Embryonic facial prominence (tissue), 1 donor: Measurements from ENCODE around the gene HNRNPC.
"Not testable (repeated sequence)": the region's sequence is repeated elsewhere in the genome, so short reads cannot be mapped to it uniquely, and the experiment has no call there.

ENCODE experiments used
- DNase-seq: peaks from one replicate; pipeline ENCODE4 v3.0.0-alpha.2; 2016; ENCODE audit errors: extremely low spot score

The HNRNPC gene

DNA sequence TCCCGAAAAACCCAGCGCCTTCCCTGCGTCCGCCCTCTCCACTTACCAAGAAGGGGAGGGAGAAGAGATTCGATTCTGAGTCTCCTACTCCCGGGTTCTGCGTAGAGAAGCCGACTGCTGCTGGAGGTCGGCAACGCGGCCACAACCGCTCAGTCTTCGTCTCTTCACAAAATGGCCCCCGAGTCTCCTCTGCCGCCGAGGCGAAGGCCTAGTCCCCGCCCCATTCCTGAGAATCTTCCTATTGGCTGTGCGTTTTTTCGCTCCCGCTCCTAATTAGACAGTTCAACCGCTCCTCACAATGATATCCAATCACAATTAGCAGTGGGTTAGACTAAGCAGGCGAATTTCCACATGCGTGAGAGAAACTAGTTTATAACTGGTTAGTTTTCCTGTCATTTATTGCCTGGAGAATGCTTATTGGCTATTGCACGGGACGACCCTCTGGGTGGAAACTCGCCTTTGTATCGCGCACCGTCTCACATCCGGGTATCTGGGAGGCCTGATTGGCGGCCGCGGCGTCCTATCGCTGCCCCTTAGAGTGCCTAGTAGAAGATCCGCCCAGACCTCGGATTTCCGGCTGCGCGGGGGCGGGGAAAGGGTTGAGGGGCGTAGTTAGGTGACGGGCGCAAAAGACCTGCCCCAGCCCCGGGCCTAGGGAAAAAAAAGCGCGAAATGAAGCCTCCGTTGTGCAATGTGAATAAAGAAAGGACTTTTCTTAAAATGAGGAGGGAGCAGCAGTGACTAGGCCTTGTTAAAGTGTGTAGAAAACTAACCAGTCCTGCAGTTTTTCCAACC, at the start of gene HNRNPC:
Gene HNRNPC, minus strand, starts transcription at position 191 of the 795 bp plus-strand sequence. CDS start 35,249 bp downstream, outside the sequence.
- peak; percentile 100 for DNase-seq

DNA sequence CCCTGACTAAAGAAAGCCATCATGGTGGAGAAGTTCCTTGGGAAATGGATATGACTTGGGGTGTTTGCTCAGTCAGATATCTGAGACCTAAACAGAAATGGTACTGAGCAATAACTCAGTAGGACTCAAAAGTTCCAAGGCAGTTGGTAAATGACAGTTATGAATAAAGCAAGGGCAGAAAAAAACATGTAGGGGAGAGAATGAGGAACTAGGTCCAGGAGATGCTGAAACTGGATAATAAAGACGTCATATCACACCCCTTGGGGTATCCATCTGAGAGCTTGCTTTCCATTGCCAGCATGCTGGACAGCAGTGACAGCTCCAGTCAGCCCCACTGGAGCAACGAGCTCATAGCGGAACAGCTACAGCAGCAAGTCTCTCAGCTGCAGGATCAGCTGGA, 48.2 kb upstream of the HNRNPC start:
- DNase-seq = no peak

DNA sequence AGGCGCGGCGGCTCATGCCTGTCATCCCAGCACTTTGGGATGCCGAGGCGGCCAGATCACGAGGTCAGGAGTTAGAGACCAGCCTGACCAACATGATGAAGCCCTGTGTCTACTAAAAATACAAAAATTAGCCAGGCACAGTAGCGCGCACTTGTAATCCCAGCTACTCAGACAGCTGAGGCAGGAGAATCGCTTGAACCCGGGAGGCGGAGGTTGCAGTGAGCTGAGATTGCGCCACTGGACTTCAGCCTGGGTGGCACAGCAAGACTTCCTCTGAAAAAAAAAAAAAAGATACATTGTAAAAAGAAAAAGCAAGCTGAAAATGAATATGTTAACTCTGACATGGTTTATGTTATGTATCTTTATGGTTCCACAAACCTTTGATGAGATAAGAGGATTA, 44.3 kb upstream of the HNRNPC start:
- no peak for DNase-seq

DNA sequence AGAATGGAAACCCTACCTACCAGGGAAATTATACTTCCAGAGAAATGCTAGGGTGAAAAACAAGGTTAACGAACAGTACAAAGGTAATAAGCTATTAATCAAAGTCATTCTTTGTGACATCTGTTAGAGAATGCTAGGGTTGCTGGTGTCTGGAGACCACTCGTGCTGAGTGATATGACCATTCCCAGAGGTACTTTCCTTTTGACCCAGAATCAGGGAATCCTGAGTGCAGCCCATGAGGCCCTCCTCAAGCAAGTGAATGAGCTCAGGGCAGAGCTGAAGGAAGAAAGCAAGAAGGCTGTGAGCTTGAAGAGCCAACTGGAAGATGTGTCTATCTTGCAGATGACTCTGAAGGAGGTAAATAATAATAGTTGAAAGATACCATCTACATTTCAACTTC, 42.4 kb upstream of the HNRNPC start:
- no peak for DNase-seq

DNA sequence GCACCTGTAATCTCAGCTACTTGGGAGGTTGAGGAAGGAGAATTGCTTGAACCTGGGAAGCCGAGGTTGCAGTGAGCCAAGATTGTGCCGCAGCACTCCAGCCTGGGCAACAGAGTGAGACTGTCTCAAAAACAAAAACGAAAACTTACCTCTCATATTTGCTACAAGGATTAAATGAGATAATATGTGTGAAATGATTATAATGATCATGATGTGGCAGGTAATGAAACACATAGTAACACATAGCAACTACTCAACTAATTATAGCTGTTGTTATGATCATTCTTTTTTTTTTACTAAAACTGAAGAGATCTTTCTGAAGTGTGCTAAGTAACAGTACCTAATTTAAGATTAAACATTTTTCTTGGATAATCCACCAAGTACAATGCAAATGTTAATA, 40.7 kb upstream of the HNRNPC start:
- no peak for DNase-seq

DNA sequence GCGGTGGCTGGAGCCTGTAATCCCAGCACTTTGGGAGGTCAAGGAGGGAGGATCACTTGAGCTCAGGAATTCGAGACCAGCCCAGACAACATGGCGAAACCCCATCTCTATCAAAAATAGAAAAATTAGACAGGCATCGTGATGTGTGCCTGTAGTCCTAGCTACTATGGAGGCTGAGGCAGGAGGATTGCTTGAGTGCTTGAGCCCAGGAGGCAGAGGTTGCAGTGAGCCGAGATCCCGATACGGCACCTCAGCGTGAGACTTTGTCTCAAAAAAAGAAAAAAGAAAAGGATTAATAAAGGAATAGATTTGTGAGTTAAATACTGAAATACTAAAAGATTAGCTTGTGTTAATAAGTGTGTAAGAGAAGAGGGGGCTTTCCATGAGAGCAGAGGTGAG, 40.0 kb upstream of the HNRNPC start:
- DNase-seq = no peak

DNA sequence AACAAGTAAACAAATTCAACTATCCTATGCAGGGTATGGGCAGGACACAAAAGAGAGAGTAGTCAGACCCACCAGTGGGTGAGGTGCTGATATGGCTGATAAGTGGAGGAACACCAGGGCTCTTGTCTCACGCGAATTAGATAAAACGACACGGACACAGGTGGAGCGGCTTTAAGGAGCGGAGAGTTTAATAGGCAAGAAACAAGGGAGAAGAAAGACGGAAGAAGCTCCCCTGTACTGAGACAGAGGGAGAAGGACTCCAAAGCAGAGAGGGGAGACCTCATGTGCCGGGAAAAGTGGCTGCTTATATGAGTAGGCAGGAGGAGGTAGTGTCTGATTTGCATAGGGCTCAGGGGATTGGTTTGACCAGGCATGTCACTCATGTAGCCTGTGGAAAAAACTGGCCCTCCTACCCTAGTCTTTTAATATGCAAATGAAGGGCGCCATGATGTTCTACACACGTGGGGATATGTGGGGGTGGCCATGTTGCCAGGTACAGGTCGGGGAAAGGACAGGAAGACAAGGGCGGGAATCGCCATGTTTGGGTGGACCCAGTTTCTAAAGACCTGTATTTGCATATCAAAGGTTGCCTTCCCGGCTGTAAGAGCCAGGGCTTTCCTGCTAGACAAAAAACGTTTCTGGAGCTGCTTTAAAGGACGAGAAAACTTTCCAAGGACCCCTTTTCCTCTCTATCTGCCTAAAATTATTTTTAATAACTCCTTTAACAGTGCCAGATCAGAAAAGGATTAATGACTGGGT, 39.4 kb upstream of the HNRNPC start:
- peak; percentile 39 for DNase-seq

DNA sequence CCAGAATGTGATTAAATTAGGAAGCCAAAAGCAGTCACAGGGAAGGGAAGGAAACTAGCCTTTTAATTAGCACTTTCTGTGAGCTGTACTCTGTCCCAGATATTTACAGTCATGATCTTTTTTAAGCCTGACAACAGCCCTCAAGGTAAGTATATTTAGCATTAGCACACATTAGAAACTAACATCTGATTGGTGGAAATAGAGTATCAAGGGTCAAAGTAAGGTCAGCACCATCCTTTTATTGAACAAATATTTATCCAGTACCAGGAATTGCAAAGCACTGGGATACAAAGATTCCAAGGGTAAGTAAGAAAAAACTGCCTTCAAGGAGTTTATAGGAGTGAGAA, 38.9 kb upstream of the HNRNPC start:
- DNase-seq = no peak

DNA sequence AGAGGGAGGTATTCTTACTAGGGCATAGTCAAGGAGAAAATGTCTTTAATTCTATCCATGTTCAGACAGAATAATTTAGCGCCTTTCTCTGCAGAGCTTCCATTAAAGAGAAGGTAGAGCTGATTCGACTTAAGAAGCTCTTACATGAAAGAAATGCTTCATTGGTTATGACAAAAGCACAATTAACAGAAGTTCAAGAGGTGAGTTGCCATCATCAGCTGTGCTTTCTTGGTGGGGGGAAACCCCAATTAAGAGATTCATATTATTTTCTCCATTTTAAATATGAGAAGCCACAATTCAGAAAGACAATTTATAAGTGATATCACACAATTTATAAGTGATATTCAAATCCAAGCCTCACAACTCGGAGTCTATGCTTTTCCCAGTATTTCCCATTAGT, 38.4 kb upstream of the HNRNPC start:
- no peak for DNase-seq

DNA sequence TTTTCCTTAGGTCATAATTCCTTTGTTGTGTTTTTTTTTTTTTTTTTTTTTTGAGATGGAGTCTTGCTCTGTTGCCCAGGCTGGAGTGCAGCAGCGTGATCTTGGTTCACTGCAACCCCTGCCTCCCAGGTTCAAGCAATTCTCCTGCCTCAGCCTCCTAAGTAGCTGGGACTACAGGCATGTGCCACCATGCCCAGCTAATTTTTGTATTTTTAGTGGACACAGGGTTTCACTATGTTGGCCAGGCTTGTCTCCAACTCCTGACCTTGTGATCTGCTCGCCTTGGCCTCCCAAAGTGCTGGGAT, 33.5 kb upstream of the HNRNPC start:
- not testable (repeated sequence) for DNase-seq

DNA sequence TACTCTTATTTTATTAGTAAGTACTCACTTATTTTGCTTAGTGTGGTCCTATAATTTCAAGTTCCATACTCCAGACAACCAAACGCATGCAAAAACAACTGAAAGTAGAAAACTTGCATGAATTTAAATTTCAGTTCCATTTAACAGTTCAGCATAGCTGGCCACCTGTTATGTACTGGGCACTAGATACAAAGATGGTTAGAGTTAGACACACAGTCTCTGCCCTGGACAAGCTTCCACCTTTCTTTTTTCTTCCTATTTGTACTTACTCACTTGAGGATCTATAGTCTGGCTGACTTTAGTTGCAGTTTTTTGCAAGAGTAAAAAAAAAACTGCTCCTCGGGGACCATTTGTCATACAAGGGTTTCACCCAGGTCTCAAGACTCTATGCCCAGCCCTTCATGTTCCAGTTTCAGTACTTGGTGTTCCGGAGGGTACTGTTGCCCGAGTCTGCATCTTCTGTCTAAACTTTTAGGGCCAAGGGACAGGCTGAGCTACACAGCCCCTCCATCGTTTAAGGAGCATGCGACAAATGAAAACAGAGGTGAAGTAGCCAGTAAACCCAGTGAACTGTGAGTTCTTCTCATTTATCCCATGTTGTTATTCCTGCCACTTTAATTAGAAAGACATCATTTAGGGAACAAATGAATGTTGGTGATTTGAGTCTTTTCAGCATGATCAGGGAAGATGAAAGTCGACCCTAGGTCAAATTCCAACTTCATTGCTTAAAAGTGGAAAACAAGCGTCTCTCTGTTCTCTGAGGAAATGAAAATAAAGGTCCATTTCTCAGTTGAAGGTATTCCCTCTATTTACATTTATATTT, 33.0 kb upstream of the HNRNPC start:
- DNase-seq = no peak

DNA sequence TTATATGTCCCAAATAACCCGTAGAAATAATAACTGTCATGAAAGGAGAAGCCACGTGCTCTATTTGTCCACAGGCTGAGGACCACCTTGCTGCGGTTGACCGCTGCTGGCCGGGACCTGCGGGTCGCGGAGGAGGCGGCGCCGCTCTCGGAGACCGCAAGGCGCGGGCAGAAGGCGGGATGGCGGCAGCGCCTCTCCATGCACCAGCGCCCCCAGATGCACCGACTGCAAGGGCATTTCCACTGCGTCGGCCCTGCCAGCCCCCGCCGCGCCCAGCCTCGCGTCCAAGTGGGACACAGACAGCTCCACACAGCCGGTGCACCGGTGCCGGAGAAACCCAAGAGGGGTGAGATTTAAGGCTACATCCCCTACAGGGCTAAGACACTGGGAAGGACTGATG, 31.6 kb upstream of the HNRNPC start:
- no peak for DNase-seq

DNA sequence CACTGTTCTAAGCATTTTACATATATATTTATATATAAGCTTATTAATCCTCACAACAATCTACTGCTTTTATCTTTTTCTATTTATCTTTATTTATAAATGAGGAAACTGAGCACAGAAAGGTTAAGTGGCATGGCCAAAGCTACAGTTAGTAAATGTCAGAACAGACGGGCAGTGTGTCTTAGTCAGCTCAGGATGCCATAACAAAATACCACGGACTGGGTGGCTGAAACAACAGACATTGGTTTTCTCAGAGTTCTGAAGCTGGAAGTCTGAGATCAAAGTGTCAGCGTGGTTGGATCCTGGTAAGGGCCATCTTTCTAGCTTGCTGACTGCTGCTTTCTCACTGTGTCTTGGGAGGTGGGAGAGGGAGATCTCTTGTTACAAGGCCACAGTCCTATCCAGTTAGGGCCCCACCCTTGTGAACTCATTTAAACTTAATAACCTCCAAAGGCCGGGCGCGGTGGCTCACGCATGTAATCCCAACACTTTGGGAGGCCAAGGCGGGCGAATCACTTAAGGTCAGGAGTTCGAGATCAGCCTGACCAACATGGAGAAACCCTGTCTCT, 30.4 kb upstream of the HNRNPC start:
- no peak for DNase-seq

DNA sequence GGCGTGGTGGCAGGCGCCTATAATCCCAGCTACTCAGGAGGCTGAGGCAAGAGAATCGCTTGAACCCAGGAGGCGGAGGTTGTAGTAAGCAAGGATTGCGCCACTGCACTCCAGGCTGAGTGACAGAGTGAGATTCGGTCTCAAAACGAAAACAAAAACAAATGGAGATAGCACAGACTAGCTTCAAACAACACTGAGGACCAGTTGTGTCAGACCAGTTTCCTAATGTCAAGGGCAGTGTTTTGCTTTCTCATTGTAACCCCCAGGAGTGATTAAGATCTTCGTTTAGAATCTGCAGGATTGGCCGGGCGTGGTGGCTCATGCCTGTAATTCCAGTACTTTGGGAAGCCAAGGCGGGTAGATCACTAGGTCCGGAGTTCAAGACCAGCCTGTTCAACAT, 29.1 kb upstream of the HNRNPC start:
- no peak for DNase-seq

DNA sequence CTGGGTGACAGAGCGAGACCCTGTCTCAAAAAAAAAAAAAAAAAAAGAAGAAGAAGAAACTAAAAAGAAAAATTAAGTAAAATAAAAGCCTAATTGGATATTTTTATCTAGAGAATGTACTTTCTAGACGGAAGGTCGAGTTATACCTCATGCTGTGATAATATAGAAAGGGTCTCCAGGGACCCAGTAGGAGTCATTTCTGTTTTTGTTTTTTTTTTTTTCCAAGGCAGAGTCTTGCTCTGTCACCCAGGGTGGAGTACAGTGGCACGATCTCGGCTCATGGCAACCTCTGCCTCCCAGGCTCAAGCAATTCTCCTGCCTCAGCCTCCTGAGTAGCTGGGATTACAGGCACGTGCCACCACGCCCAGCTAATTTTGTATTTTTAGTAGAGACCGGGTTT, 24.8 kb upstream of the HNRNPC start:
- DNase-seq = not testable (repeated sequence)

DNA sequence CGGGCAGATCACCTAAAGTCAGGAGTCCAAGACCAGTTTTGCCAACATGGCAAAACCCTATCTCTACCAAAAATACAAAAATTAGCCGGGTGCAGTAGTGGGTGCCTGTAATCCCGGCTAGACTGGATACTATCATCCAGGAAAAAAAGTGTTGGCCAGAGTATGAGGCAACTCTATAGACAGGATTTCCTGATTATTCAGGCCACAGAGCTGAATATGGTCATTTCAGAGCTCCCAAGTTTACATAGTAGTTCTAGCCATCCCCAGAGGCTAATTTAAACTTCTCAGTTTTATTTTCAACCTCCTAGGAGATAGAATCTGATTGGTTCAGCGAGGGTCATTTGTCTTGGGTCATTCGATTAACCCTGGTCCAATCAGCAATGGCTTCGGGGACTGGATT, 17.9 kb upstream of the HNRNPC start:
- DNase-seq = no peak

DNA sequence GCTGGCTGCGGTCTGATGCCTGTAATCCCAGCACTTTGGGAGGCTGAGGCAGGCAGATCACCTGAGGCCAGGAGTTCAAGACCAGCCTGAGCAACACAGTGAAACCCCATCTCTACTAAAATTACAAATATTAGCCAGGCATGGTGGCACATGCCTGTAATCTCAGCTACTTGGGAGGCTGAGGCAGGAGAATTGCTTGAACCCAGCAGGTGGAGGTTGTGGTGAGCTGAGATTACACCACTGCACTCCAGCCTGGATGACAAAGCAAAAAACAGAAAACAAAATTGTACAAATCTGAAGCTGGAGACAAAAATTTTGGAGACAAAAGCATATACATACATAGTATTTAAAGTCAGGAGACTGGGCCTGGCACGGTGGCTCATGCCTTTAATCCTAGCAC, 17.3 kb upstream of the HNRNPC start:
- not testable (repeated sequence) for DNase-seq

DNA sequence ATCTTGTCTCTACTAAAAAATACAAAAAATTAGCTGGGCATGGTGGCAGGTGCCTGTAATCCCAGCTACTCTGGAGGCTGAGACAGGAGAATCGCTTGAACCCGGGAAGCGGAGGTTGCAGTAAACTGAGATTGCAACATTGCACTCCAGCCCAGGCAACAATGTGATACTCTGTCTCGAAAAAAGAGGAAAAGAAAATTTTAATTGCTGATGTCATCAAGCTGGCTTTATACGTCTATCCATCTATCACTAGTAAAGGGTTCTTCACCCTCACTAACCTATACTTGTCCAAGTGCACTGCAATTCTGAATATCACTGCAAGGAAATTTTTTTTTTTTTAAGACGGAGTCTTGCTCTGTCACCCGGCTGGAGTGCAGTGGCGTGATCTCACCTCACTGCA, 12.7 kb upstream of the HNRNPC start:
- DNase-seq = not testable (repeated sequence)

DNA sequence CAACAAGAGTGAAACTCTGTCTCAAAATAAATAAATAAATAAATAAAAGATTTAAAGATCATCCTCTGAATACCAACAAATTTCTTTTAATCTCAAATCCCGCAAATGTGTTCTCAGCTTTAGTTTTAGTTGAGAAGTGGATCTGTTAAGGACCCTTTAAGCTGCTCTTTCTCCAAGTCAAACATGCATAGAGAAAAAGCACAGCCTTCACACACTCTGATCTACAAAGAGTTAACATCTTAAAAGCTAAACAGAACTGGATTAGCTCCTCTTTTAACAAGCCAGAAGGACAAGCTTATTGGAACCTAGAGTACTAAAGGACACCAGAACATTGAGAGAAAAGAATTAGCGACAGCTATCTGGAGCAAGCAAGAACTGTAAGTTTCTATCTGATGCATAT, 10.5 kb upstream of the HNRNPC start, which contains the start of gene RPGRIP1:
Gene RPGRIP1, plus strand, starts transcription at position 301 of the 400 bp plus-strand sequence. CDS start 7,894 bp downstream, outside the sequence.
- no peak for DNase-seq

DNA sequence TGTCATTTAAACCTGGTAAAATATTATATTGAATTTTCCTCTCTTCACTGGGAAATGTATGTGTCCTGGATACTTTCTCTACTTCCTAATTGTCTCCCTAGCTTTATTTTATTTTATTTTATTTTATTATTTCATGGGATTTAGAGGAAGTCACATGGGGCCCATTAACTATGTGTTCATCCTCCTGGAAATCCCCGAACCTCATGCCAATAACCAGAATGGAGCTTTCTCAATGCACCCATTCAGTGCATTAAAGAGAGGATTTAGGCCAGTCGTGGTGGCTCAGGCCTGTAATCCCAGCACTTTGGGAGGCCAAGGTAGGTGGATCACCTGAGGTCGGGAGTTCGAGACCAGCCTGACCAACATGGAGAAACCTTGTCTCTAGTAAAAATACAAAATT, 9.4 kb upstream of the HNRNPC start:
- no peak for DNase-seq

DNA sequence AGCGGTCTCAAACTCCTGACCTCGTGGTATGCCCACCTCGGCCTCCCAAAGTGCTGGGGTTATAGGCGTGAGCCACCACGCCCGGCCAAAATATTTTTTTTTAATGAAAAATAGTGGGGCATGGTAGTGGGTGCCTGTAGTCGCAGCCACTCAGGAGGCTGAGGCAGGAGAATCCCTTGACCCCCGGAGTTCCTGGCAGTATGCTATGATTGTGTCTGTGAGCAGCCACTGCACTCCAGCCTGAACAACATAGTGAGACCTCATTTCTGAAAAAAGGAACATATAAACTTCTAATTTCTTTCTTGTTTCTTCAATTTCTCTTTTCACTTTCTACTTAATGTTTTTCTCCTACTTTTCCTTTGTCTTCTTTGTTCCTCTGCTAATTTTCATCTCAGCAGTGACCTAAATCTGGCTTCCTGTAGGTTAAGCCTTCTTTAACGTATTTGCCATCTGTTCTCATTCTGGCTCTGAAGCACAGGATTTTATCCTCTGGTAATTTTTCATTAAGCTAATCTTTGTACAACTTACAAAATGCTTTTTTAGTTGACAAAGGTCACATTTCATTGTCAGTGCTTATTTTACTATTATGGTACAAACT, 6.1 kb upstream of the HNRNPC start:
- no peak for DNase-seq

DNA sequence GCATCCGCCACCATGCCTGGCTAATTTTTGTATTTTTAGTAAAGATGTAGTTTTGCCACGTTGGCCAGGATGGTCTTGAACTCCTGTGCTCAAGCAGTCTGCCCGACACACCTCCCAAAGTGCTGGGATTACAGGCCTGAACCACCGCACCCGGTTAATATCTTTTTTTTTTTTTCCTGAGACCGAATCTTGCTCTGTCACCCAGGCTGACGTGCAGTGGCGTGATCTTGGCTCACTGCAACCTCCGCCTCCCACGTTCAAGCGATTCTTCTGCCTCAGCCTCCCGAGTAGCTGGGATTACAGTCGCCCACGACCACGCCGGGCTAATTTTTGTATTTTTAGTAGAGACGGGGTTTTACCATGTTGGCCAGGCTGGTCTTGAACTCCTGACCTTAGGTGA, 3.4 kb upstream of the HNRNPC start:
- DNase-seq = not testable (repeated sequence)
